GM12878 (cell line): ENCODE data around the gene ACSM6.

ENCODE experiments used
- CBFB ChIP-seq: IDR thresholded peaks from 2 replicates; pipeline ENCODE4 v1.6.1; 2016; ENCODE audit warnings: antibody characterized with exemption, low read depth
- CTCF ChIP-seq, 3 experiments: IDR thresholded peaks in 2 of 3; conservative IDR thresholded peaks in 1 of 3; 2 replicates each; pipeline ENCODE4 v1.5.1; 2011; ENCODE audit warnings: low read depth in 3 of 3, low read length in 3 of 3, mild to moderate bottlenecking in 3 of 3, control low read depth in 2 of 3, moderate library complexity in 2 of 3, inconsistent platforms in 1 of 3, mixed read lengths in 1 of 3; ENCODE audit not compliant: control insufficient read depth in 2 of 3, insufficient read depth in 1 of 3; ENCODE audit errors: extremely low read depth in 1 of 3
- POLR2AphosphoS5 ChIP-seq: IDR thresholded peaks from 2 replicates; pipeline ENCODE4 v1.6.1; 2011; ENCODE audit warnings: mild to moderate bottlenecking, low read length, inconsistent platforms
- SREBF2 ChIP-seq: IDR thresholded peaks from 2 replicates; pipeline ENCODE4 v1.6.1; 2012; ENCODE audit warnings: mild to moderate bottlenecking, low read length
- STAT3 ChIP-seq: IDR thresholded peaks from 2 replicates; pipeline ENCODE4 v1.6.1; 2011; ENCODE audit warnings: low read depth, low read length, improper control_type of control experiment
- TCF7 ChIP-seq: IDR thresholded peaks from 2 replicates; pipeline ENCODE4 v1.6.1; 2014; ENCODE audit warnings: antibody characterized with exemption, borderline replicate concordance

- no peak for TF ChIP-seq POLR2AphosphoS5
- no peak for TF ChIP-seq CBFB
- TF ChIP-seq SREBF2 = no peak
- no peak for TF ChIP-seq STAT3
- TF ChIP-seq TCF7 = no peak
- TF ChIP-seq CTCF (IDR thresholded peaks at IDR 0.05 in 2 of 3, conservative IDR thresholded peaks at IDR 0.05 in 1 of 3; ENCODE audit: control insufficient read depth in 2 of 3, extremely low read depth in 1 of 3, insufficient read depth in 1 of 3, low read depth in 3 of 3, low read length in 3 of 3) = no peak
These were observed 25.3 kb upstream of the ACSM6 start for GRCh38 chr10:95168694-95169093.
